DND-41 (cell line): Measurements from ENCODE around the gene BICC1.

Experiments used
- ATAC-seq: fragments of 200-7000 bp; cut with Tn5 transposase; 3 replicates; pipeline ENCODE4 v1.9.1; 2021; ENCODE audit warnings: low read depth; ENCODE audit not compliant: insufficient read depth
- DNase-seq: peaks from one replicate; pipeline ENCODE4 v3.0.0-alpha.2; 2020
- H2AFZ ChIP-seq: 2 replicates; pipeline ENCODE4 v1.6.0; 2012; ENCODE audit warnings: low read depth, low read length
- H3K27ac ChIP-seq: 2 replicates; pipeline ENCODE4 v1.5.1; 2012; ENCODE audit warnings: low read length, inconsistent platforms
- H3K27me3 ChIP-seq: fragments of 200-600 bp; sonication (generic); 2 replicates; pipeline ENCODE4 v1.6.0; 2012; ENCODE audit warnings: low read length, mild to moderate bottlenecking, inconsistent platforms; ENCODE audit not compliant: insufficient read depth, poor library complexity
- H3K36me3 ChIP-seq: 2 replicates; pipeline ENCODE4 v1.5.1; 2012; ENCODE audit warnings: low read length, inconsistent platforms; ENCODE audit not compliant: insufficient read depth
- H3K4me1 ChIP-seq: 2 replicates; pipeline ENCODE4 v1.5.1; 2012; ENCODE audit warnings: mild to moderate bottlenecking, low read length; ENCODE audit not compliant: insufficient read depth
- H3K4me2 ChIP-seq: 2 replicates; pipeline ENCODE4 v1.6.0; 2012; ENCODE audit warnings: mild to moderate bottlenecking, moderate library complexity, low read length, inconsistent platforms; ENCODE audit not compliant: insufficient read depth
- H3K4me3 ChIP-seq, 2 experiments: fragments of 200-600 bp in 1 of 2; shearing (Covaris generic) in 1 of 2; 2 replicates each; pipeline ENCODE4 v1.5.1; 2012 to 2016; ENCODE audit warnings: inconsistent platforms in 2 of 2, low read length in 2 of 2, mild to moderate bottlenecking in 2 of 2, low read depth in 1 of 2, moderate library complexity in 1 of 2
- H3K79me2 ChIP-seq: 2 replicates; pipeline ENCODE4 v1.6.0; 2012; ENCODE audit warnings: low read length, inconsistent platforms; ENCODE audit not compliant: insufficient read depth
- H3K9ac ChIP-seq: 2 replicates; pipeline ENCODE4 v1.6.0; 2012; ENCODE audit warnings: low read depth, mild to moderate bottlenecking, inconsistent platforms, low read length, moderate library complexity
- H3K9me3 ChIP-seq: 2 replicates; pipeline ENCODE4 v1.5.1; 2012; ENCODE audit warnings: low read length, moderate library complexity, mild to moderate bottlenecking, inconsistent platforms; ENCODE audit not compliant: insufficient read depth, severe bottlenecking
- H4K20me1 ChIP-seq: 2 replicates; pipeline ENCODE4 v1.6.0; 2012; ENCODE audit warnings: low read length; ENCODE audit not compliant: insufficient read depth
- CTCF ChIP-seq: IDR thresholded peaks from 2 replicates; pipeline ENCODE4 v1.5.1; 2012; ENCODE audit warnings: borderline replicate concordance, low read length, moderate library complexity, mild to moderate bottlenecking; ENCODE audit not compliant: poor library complexity, severe bottlenecking; ENCODE audit errors: extremely low read depth
- EZH2 ChIP-seq: IDR thresholded peaks from 3 replicates; pipeline ENCODE4 v1.6.1; 2012; ENCODE audit warnings: borderline replicate concordance, low read depth, mild to moderate bottlenecking, moderate library complexity, low read length, inconsistent platforms; ENCODE audit not compliant: severe bottlenecking

Gene BICC1

DNA sequence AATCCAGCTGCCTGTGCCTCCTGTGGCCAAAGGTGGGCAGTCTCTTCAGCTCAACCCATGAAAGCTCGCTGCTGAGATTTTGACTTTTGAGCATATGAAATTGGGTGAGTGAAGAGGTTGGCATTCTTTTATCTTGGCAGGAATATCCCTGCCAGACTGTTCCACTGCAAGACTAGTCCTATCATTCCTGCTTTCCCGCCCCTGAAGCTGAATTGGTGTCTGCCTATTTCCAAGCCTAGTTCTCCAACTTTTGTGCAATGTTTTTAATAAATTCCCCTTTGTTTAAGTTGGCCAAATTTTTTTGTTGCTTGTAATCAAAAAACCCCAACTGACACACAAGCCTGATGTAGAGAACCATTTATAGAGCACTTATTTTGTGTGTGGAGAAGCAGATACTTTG, 34.8 kb upstream of the BICC1 start:
- Histone ChIP-seq H3K9ac (no peak overlapping the region), H3K79me2 (no peaks in the 10 kb centered on the region), H3K4me3 (no peak overlapping the region), H4K20me1 (no peaks in the 10 kb centered on the region), H3K9me3 (no peaks in the 10 kb centered on the region), H2AFZ (no peak overlapping the region), H3K27ac (no peak overlapping the region), H3K4me2 (no peak overlapping the region), H3K27me3 (no peaks in the 10 kb centered on the region), H3K4me1 (0 out of 2 replicates have a peak, but pooled peaks cover 3% of the 10 kb centered on the region), H3K36me3 (no peaks in the 10 kb centered on the region)
- TF ChIP-seq CTCF (no peak), EZH2 (no peak)
- DNase-seq (no peak), ATAC-seq (no peak)

DNA sequence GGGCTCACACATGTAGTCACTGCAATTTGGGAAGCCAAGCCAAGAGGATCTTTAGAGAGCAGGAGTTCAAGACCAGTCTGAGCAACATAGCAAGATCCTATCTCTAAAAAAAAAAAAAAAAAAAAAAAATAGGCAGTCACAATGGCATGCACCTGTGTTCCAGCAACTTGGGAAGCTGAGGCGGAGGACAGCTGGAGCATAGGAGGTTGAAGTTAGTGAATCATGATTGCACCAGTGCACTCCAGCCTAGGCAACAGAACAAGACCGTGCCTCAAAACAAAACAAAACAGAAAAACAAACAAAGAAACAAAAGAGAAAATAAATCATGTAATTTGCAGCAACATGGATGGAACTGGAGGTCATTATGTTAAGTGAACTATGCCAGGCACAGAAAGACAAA, 33.6 kb upstream of the BICC1 start:
- Histone ChIP-seq H3K9me3 (no peaks in the 10 kb centered on the region), H3K4me1 (0 out of 2 replicates have a peak, but pooled peaks cover 3% of the 10 kb centered on the region), H2AFZ (no peak overlapping the region), H3K36me3 (no peaks in the 10 kb centered on the region), H3K4me3 (no peak overlapping the region), H3K27ac (no peak overlapping the region), H3K27me3 (no peaks in the 10 kb centered on the region), H4K20me1 (no peaks in the 10 kb centered on the region), H3K79me2 (no peaks in the 10 kb centered on the region), H3K9ac (no peak overlapping the region), H3K4me2 (no peak overlapping the region)
- no peak for TF ChIP-seq CTCF
- TF ChIP-seq EZH2 = no peak
- ATAC-seq (no peak), DNase-seq (no peak)

DNA sequence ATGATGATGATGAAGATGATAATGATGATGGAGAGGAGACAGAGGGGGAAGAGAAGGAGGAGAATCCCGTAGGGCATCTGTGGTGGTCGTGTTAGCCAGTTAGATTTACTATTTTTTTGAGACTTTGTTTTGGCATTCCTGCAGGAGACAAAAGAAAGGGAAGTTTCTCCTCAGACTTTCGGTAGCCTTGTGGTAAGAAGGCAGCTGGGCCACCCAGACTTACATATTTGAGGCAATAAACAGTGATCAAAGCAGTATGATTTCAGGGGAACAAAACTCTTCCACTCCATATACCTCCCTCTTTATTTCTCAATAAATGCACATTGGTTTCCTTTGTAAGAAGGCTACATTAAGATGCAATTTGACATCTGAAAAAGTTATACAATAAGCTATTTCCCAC, 32.4 kb upstream of the BICC1 start:
- TF ChIP-seq EZH2 = no peak
- TF ChIP-seq CTCF = no peak
- Histone ChIP-seq H3K4me1 (0 out of 2 replicates have a peak, but pooled peaks cover 3% of the 10 kb centered on the region), H3K4me3 (no peak overlapping the region), H2AFZ (no peak overlapping the region), H3K27ac (no peak overlapping the region), H3K36me3 (no peaks in the 10 kb centered on the region), H3K27me3 (no peaks in the 10 kb centered on the region), H3K79me2 (no peaks in the 10 kb centered on the region), H3K9me3 (no peaks in the 10 kb centered on the region), H3K9ac (no peak overlapping the region), H3K4me2 (no peak overlapping the region), H4K20me1 (no peaks in the 10 kb centered on the region)
- DNase-seq (no peak), ATAC-seq (no peak)
